CD4-positive, alpha-beta T cell treated with Interleukin-4 for 4 hours (primary cell): ENCODE measurements around the gene ELP2.
"Not testable (repeated sequence)": the region's sequence is repeated elsewhere in the genome, so short reads cannot be mapped to it uniquely, and the experiment has no call there.

ENCODE experiments used
- DNase-seq: peaks from one replicate; pipeline ENCODE4 v3.0.0-alpha.2; 2020

The ELP2 gene

GRCh38 chr18:36194600-36195315, 65.1 kb downstream of the ELP2 start:
- no peak for DNase-seq

- DNase-seq = no peak
Observed at GRCh38 chr18:36195427-36196122, 65.9 kb downstream of the ELP2 start.

GRCh38 chr18:36196238-36196995, 66.7 kb downstream of the ELP2 start:
- no peak for DNase-seq

GRCh38 chr18:36197511-36198166, 67.9 kb downstream of the ELP2 start:
- no peak for DNase-seq

GRCh38 chr18:36199691-36200295, 70.1 kb downstream of the ELP2 start:
- DNase-seq = no peak

- no peak for DNase-seq
Observed at GRCh38 chr18:36200354-36200771, 70.7 kb downstream of the ELP2 start.

- no peak for DNase-seq
Observed at GRCh38 chr18:36201765-36202164, 72.1 kb downstream of the ELP2 start.

- DNase-seq = no peak
Observed at GRCh38 chr18:36203360-36203895, 73.7 kb downstream of the ELP2 start.

- no peak for DNase-seq
Observed at GRCh38 chr18:36205166-36205565, 75.5 kb downstream of the ELP2 start.

- DNase-seq = no peak
Observed at GRCh38 chr18:36207303-36207702, 77.6 kb downstream of the ELP2 start.

- not testable (repeated sequence) for DNase-seq
Observed at GRCh38 chr18:36207969-36208368, 78.3 kb downstream of the ELP2 start.

GRCh38 chr18:36211612-36212065, 81.9 kb downstream of the ELP2 start:
- DNase-seq = no peak

GRCh38 chr18:36212301-36213171, 82.8 kb downstream of the ELP2 start:
- DNase-seq = no peak

GRCh38 chr18:36214811-36215210, 85.1 kb downstream of the ELP2 start:
- no peak for DNase-seq

- no peak for DNase-seq
Observed at GRCh38 chr18:36215577-36215976, 85.9 kb downstream of the ELP2 start.

- DNase-seq = no peak
Observed at GRCh38 chr18:36217348-36217747, 87.6 kb downstream of the ELP2 start.

GRCh38 chr18:36229188-36229587, 99.5 kb downstream of the ELP2 start:
- DNase-seq = no peak
